Measurements from ENCODE around the gene MUSTN1. TPM values are rescaled to one million over a fixed set of nuclear protein-coding genes. Genes with fewer than 3 reads are reported as not detected.

MUSTN1 gene
- total and polyA plus RNA-seq, 2 of the 13 experiments (the other 11 are each of a cell fraction or from before 2014, with no cell fraction given), result 0.84 to 1.4 TPM

DNA sequence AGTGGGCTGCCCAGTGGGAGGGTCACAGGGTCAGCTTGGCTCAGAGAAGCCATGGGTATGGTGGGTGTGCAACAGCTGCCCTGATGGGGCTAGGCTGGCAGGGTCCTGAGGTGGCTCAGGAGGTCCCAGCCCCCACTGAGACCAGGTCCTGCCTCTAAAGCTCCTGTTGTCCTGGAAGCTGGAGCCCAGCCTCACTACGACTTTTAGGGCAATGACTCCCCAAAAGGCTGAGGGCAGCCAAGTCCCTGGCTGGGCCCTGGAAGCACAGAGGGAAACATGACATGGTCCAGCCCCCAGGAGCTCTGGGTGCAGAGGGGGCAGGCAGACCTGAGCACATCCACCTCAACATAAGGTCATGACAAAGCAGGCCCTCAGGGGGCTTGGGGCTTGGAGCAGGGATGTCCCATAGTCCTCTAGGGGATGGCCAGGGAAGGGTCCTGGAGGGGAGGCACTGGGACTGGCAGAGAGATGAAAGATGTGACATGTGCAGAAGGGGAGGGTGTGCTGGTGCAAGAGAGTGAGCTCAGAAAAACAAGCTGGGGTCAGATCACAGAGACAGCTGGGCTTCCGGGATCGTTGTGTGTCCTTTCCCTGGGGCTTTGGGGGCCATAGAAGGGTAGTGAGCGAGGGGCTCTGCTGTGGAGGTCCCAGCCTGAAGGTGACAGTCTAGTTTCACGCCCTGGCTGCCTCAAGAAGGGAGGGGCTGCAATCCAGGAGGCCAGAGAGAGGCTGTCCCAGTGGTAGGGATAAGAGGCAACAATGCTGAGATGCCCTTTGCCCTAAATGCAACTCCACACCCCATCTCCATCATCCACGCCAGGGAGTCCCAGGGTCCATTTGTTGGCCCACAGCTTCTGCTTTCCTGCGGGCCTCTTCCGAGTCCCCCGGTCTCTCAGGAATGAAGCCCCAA, 40.9 kb downstream of the MUSTN1 start (continued):
- 0 out of 2 replicates have a peak, but pooled peaks have one; percentile 47 for TF ChIP-seq CBFB (CRISPR knock-in tag; IDR thresholded peaks at IDR 0.05)
- TF ChIP-seq ZNF350 (CRISPR knock-in tag; IDR thresholded peaks at IDR 0.05; ENCODE audit: borderline replicate concordance, low read depth), result no peak; the same call in 1 of the 2 replicates
- no peak for TF ChIP-seq TCF12 (IDR thresholded peaks at IDR 0.05)
- peak; percentile 73; the same call in 1 of the 2 replicates for TF ChIP-seq TCF12 (CRISPR knock-in tag; IDR thresholded peaks at IDR 0.05)
- TF ChIP-seq, protein P1, sequence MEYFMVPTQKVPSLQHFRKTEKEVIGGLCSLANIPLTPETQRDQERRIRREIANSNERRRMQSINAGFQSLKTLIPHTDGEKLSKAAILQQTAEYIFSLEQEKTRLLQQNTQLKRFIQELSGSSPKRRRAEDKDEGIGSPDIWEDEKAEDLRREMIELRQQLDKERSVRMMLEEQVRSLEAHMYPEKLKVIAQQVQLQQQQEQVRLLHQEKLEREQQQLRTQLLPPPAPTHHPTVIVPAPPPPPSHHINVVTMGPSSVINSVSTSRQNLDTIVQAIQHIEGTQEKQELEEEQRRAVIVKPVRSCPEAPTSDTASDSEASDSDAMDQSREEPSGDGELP (IDR thresholded peaks at IDR 0.05; ENCODE audit: borderline replicate concordance, low read depth), result 0 out of 2 replicates have a peak, but pooled peaks have one; percentile 53
- no peak for TF ChIP-seq NFIB (CRISPR knock-in tag; IDR thresholded peaks at IDR 0.05; ENCODE audit: borderline replicate concordance)
- TF ChIP-seq ZNF724P (CRISPR knock-in tag; IDR thresholded peaks at IDR 0.05; ENCODE audit: borderline replicate concordance), result 0 out of 2 replicates have a peak, but pooled peaks have one; percentile 17
- TF ChIP-seq, protein P2, sequence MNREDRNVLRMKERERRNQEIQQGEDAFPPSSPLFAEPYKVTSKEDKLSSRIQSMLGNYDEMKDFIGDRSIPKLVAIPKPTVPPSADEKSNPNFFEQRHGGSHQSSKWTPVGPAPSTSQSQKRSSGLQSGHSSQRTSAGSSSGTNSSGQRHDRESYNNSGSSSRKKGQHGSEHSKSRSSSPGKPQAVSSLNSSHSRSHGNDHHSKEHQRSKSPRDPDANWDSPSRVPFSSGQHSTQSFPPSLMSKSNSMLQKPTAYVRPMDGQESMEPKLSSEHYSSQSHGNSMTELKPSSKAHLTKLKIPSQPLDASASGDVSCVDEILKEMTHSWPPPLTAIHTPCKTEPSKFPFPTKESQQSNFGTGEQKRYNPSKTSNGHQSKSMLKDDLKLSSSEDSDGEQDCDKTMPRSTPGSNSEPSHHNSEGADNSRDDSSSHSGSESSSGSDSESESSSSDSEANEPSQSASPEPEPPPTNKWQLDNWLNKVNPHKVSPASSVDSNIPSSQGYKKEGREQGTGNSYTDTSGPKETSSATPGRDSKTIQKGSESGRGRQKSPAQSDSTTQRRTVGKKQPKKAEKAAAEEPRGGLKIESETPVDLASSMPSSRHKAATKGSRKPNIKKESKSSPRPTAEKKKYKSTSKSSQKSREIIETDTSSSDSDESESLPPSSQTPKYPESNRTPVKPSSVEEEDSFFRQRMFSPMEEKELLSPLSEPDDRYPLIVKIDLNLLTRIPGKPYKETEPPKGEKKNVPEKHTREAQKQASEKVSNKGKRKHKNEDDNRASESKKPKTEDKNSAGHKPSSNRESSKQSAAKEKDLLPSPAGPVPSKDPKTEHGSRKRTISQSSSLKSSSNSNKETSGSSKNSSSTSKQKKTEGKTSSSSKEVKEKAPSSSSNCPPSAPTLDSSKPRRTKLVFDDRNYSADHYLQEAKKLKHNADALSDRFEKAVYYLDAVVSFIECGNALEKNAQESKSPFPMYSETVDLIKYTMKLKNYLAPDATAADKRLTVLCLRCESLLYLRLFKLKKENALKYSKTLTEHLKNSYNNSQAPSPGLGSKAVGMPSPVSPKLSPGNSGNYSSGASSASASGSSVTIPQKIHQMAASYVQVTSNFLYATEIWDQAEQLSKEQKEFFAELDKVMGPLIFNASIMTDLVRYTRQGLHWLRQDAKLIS (CRISPR knock-in tag; IDR thresholded peaks at IDR 0.05), result no peak
- TF ChIP-seq MZF1 (CRISPR knock-in tag; IDR thresholded peaks at IDR 0.05; ENCODE audit: borderline replicate concordance), result peak; percentile 81; the same call in 1 of the 2 replicates
- no peak for TF ChIP-seq SNAI1 (CRISPR knock-in tag; IDR thresholded peaks at IDR 0.05; ENCODE audit: borderline replicate concordance)
- 0 out of 2 replicates have a peak, but pooled peaks have one; percentile 50 for TF ChIP-seq ZNF44 (CRISPR knock-in tag; IDR thresholded peaks at IDR 0.05)
- TF ChIP-seq ZNF563 (CRISPR knock-in tag; IDR thresholded peaks at IDR 0.05), result no peak
- TF ChIP-seq, protein P3, sequence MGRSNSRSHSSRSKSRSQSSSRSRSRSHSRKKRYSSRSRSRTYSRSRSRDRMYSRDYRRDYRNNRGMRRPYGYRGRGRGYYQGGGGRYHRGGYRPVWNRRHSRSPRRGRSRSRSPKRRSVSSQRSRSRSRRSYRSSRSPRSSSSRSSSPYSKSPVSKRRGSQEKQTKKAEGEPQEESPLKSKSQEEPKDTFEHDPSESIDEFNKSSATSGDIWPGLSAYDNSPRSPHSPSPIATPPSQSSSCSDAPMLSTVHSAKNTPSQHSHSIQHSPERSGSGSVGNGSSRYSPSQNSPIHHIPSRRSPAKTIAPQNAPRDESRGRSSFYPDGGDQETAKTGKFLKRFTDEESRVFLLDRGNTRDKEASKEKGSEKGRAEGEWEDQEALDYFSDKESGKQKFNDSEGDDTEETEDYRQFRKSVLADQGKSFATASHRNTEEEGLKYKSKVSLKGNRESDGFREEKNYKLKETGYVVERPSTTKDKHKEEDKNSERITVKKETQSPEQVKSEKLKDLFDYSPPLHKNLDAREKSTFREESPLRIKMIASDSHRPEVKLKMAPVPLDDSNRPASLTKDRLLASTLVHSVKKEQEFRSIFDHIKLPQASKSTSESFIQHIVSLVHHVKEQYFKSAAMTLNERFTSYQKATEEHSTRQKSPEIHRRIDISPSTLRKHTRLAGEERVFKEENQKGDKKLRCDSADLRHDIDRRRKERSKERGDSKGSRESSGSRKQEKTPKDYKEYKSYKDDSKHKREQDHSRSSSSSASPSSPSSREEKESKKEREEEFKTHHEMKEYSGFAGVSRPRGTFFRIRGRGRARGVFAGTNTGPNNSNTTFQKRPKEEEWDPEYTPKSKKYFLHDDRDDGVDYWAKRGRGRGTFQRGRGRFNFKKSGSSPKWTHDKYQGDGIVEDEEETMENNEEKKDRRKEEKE (IDR thresholded peaks at IDR 0.05), result no peak
- TF ChIP-seq, protein P4, sequence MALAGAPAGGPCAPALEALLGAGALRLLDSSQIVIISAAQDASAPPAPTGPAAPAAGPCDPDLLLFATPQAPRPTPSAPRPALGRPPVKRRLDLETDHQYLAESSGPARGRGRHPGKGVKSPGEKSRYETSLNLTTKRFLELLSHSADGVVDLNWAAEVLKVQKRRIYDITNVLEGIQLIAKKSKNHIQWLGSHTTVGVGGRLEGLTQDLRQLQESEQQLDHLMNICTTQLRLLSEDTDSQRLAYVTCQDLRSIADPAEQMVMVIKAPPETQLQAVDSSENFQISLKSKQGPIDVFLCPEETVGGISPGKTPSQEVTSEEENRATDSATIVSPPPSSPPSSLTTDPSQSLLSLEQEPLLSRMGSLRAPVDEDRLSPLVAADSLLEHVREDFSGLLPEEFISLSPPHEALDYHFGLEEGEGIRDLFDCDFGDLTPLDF (CRISPR knock-in tag; IDR thresholded peaks at IDR 0.05), result no peak
- TF ChIP-seq, protein P5, sequence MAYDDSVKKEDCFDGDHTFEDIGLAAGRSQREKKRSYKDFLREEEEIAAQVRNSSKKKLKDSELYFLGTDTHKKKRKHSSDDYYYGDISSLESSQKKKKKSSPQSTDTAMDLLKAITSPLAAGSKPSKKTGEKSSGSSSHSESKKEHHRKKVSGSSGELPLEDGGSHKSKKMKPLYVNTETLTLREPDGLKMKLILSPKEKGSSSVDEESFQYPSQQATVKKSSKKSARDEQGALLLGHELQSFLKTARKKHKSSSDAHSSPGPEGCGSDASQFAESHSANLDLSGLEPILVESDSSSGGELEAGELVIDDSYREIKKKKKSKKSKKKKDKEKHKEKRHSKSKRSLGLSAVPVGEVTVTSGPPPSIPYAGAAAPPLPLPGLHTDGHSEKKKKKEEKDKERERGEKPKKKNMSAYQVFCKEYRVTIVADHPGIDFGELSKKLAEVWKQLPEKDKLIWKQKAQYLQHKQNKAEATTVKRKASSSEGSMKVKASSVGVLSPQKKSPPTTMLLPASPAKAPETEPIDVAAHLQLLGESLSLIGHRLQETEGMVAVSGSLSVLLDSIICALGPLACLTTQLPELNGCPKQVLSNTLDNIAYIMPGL (CRISPR knock-in tag; IDR thresholded peaks at IDR 0.05; ENCODE audit: borderline replicate concordance in 1 of 2, low read depth in 1 of 2), result no peak
